PFSK-1 (cell line): ENCODE measurements around the gene MED15.

ENCODE experiments used
- FOXP2 ChIP-seq: optimal IDR thresholded peaks from 2 replicates; pipeline ENCODE3; 2011; ENCODE audit warnings: borderline replicate concordance, control low read depth, inconsistent platforms; ENCODE audit not compliant: insufficient read depth; ENCODE audit errors: extremely low read length, extremely low read depth
- POLR2AphosphoS5 ChIP-seq: IDR thresholded peaks from 2 replicates; pipeline ENCODE4 v1.6.1; 2012; ENCODE audit warnings: low read depth, mild to moderate bottlenecking, control low read depth, low read length, moderate library complexity
- SIN3A ChIP-seq: IDR thresholded peaks from 2 replicates; pipeline ENCODE4 v1.6.1; 2012; ENCODE audit warnings: mild to moderate bottlenecking, low read length, moderate library complexity, borderline replicate concordance; ENCODE audit not compliant: insufficient read depth
- TAF1 ChIP-seq: IDR thresholded peaks from 2 replicates; pipeline ENCODE4 v1.6.1; 2012; ENCODE audit warnings: low read length, control low read depth, borderline replicate concordance; ENCODE audit not compliant: insufficient read depth
- TF ChIP-seq, protein P1 (sequence below), 2 experiments: IDR thresholded peaks; 2 replicates each; pipeline versions ENCODE4 v1.6.1 to v1.8.0; 2011 to 2012; ENCODE audit warnings: low read depth in 2 of 2, low read length in 2 of 2, control low read depth in 1 of 2, inconsistent platforms in 1 of 2, mild to moderate bottlenecking in 1 of 2, moderate library complexity in 1 of 2; ENCODE audit not compliant: insufficient read depth in 1 of 2

Gene MED15

DNA sequence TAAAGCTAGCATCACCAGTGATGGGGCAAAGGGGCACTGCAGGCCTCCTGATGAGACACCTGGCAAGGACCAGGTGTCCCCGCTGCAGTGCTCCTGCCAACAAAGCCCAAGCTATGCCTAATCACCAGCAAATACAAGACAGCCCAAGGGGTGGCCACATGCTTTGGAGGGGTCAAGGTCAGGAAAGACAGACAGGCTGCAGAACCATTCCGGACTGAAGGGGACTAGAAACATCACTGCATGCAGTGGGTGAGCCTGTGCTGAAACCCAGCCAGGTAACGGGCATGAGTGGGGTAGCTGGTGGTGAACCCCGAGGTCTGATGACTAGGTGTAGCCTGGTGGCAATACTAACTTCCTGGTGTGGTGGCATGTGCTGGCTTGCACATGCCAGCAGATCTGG lies 111.1 kb downstream of the MED15 start:
- TF ChIP-seq, protein P1, sequence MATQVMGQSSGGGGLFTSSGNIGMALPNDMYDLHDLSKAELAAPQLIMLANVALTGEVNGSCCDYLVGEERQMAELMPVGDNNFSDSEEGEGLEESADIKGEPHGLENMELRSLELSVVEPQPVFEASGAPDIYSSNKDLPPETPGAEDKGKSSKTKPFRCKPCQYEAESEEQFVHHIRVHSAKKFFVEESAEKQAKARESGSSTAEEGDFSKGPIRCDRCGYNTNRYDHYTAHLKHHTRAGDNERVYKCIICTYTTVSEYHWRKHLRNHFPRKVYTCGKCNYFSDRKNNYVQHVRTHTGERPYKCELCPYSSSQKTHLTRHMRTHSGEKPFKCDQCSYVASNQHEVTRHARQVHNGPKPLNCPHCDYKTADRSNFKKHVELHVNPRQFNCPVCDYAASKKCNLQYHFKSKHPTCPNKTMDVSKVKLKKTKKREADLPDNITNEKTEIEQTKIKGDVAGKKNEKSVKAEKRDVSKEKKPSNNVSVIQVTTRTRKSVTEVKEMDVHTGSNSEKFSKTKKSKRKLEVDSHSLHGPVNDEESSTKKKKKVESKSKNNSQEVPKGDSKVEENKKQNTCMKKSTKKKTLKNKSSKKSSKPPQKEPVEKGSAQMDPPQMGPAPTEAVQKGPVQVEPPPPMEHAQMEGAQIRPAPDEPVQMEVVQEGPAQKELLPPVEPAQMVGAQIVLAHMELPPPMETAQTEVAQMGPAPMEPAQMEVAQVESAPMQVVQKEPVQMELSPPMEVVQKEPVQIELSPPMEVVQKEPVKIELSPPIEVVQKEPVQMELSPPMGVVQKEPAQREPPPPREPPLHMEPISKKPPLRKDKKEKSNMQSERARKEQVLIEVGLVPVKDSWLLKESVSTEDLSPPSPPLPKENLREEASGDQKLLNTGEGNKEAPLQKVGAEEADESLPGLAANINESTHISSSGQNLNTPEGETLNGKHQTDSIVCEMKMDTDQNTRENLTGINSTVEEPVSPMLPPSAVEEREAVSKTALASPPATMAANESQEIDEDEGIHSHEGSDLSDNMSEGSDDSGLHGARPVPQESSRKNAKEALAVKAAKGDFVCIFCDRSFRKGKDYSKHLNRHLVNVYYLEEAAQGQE (IDR thresholded peaks at IDR 0.05; ENCODE audit: insufficient read depth in 1 of 2, low read depth in 2 of 2, low read length in 2 of 2), result no peak
- TF ChIP-seq FOXP2 (no peak), POLR2AphosphoS5 (no peak), TAF1 (no peak)

- TF ChIP-seq FOXP2 (no peak), TAF1 (no peak), SIN3A (no peak)
- TF ChIP-seq, protein P1 (IDR thresholded peaks at IDR 0.05; ENCODE audit: insufficient read depth in 1 of 2, low read depth in 2 of 2, low read length in 2 of 2), result no peak
These were observed 111.9 kb downstream of the MED15 start for GRCh38 chr22:20619045-20619892.

GRCh38 chr22:20621162-20621561 lies 113.8 kb downstream of the MED15 start:
- no peak for TF ChIP-seq FOXP2
- TF ChIP-seq SIN3A, result no peak
- no peak for TF ChIP-seq TAF1
- TF ChIP-seq, protein P1 (IDR thresholded peaks at IDR 0.05; ENCODE audit: insufficient read depth in 1 of 2, low read depth in 2 of 2, low read length in 2 of 2), result no peak
- TF ChIP-seq POLR2AphosphoS5, result no peak

DNA sequence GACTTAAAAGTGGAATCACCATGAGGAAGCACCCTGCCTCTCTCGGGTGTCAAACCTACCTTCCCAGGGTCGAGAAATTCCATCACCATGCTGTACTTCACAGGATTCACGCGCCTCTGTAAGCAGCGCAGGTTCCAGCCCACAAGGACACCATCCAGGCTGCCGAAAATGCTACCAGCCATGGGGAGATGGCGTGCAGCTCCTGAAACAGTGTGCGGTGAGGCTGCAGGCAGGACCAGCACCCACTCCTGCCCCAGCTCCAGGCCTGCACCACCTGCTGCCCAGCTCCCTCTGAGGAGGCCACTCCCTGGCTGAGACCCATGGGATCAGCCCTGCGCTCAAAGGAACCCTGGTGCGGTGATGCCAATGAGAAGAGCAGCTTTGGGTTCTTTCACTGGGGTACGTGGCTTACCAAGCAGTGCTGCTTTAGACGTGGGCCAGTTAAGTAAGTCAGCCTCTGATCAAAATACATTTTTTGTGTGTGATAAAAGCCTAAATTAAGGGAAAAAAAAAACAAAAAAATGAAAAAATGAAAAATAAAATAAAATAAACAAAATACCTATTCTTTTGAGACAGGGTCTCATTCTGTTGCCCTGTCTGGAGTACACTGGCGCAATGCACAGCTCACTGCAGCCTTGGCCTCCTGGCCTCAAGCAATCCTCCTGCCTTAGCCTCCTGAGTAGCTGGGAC lies 115.4 kb downstream of the MED15 start:
- TF ChIP-seq FOXP2, result no peak
- TF ChIP-seq SIN3A, result no peak
- no peak for TF ChIP-seq POLR2AphosphoS5
- TF ChIP-seq TAF1, result no peak
- TF ChIP-seq, protein P1 (IDR thresholded peaks at IDR 0.05; ENCODE audit: insufficient read depth in 1 of 2, low read depth in 2 of 2, low read length in 2 of 2), result no peak
